CD4-positive, alpha-beta T cell treated with Interleukin-10 for 1 hour (primary cell): ENCODE results near the gene NPLOC4.

Experiments
- DNase-seq: peaks from one replicate; pipeline ENCODE4 v3.0.0-alpha.2; 2020

The NPLOC4 gene

GRCh38 chr17:81563861-81564586 is 72.9 kb downstream of the NPLOC4 start:
- no peak for DNase-seq

- no peak for DNase-seq
These were observed 75.4 kb downstream of the NPLOC4 start for GRCh38 chr17:81561494-81561885.

GRCh38 chr17:81558941-81559806 is 77.7 kb downstream of the NPLOC4 start:
- no peak for DNase-seq

GRCh38 chr17:81558115-81558468 is 78.8 kb downstream of the NPLOC4 start:
- DNase-seq, result no peak

- DNase-seq, result no peak
These were observed 79.4 kb downstream of the NPLOC4 start for GRCh38 chr17:81557276-81558114.

- DNase-seq, result no peak
These were observed 80.0 kb downstream of the NPLOC4 start for GRCh38 chr17:81556863-81557262.

GRCh38 chr17:81556175-81556691 is 80.7 kb downstream of the NPLOC4 start:
- DNase-seq, result no peak

- no peak for DNase-seq
These were observed 83.2 kb downstream of the NPLOC4 start for GRCh38 chr17:81553616-81554181.

- DNase-seq, result peak; percentile 80
These were observed 83.8 kb downstream of the NPLOC4 start for GRCh38 chr17:81553018-81553615.

- DNase-seq, result peak; percentile 83
These were observed 84.5 kb downstream of the NPLOC4 start, which contains the start of gene FAAP100 for GRCh38 chr17:81552244-81553017. FAAP100 (minus strand) TSS chr17:81552353; CDS start chr17:81552330, 23 bp downstream.

- DNase-seq, result no peak
These were observed 85.3 kb downstream of the NPLOC4 start for GRCh38 chr17:81551458-81552243.

- no peak for DNase-seq
These were observed 86.0 kb downstream of the NPLOC4 start for GRCh38 chr17:81550830-81551457.

- no peak for DNase-seq
These were observed 86.6 kb downstream of the NPLOC4 start for GRCh38 chr17:81550285-81550684.

GRCh38 chr17:81549826-81550225 is 87.1 kb downstream of the NPLOC4 start:
- DNase-seq, result no peak

GRCh38 chr17:81549031-81549557 is 87.8 kb downstream of the NPLOC4 start:
- DNase-seq, result no peak

GRCh38 chr17:81547614-81547982 is 89.3 kb downstream of the NPLOC4 start:
- no peak for DNase-seq

- no peak for DNase-seq
These were observed 89.9 kb downstream of the NPLOC4 start for GRCh38 chr17:81546906-81547613.

- DNase-seq, result no peak
These were observed 91.6 kb downstream of the NPLOC4 start for GRCh38 chr17:81545160-81545949.
